Measurements from ENCODE around the gene PHACTR1. TPM values are rescaled to one million over a fixed set of nuclear protein-coding genes. Genes with fewer than 3 reads are reported as not detected.

The PHACTR1 gene
- total RNA-seq, 1 donor from 2014 or later, result 50.7 TPM

GRCh38 chr6:12698298-12698697, 18.3 kb upstream of the PHACTR1 start:
- no peaks in the 10 kb centered on the region for H3K36me3 Mint-ChIP-seq (ENCODE audit: unreplicated experiment)
- no peak for TF ChIP-seq CTCF (IDR thresholded peaks at IDR 0.05; ENCODE audit: partially characterized antibody, unreplicated experiment)
- DNase-seq, result no peak
- no peak overlapping the region for H3K4me3 Mint-ChIP-seq (ENCODE audit: unreplicated experiment)
- H3K9me3 Mint-ChIP-seq (ENCODE audit: unreplicated experiment), result no peaks in the 10 kb centered on the region
- no peaks in the 10 kb centered on the region for H3K4me1 Mint-ChIP-seq (ENCODE audit: low read depth, unreplicated experiment)
- no peak overlapping the region for H3K27ac Mint-ChIP-seq (ENCODE audit: unreplicated experiment)
- no peaks in the 10 kb centered on the region for H3K27me3 Mint-ChIP-seq (ENCODE audit: unreplicated experiment)

- Mint-ChIP-seq H3K27me3 (ENCODE audit: unreplicated experiment) (no peaks in the 10 kb centered on the region), H3K27ac (ENCODE audit: unreplicated experiment) (no peak overlapping the region), H3K36me3 (ENCODE audit: unreplicated experiment) (no peaks in the 10 kb centered on the region), H3K4me3 (ENCODE audit: unreplicated experiment) (no peak overlapping the region), H3K4me1 (ENCODE audit: low read depth, unreplicated experiment) (peaks cover 5% of the 10 kb centered on the region), H3K9me3 (ENCODE audit: unreplicated experiment) (peaks cover 3% of the 10 kb centered on the region)
- no peak for TF ChIP-seq CTCF (IDR thresholded peaks at IDR 0.05; ENCODE audit: partially characterized antibody, unreplicated experiment)
- no peak for DNase-seq
These were observed 11.6 kb upstream of the PHACTR1 start for GRCh38 chr6:12704946-12705345.

GRCh38 chr6:12709116-12709515, 7.5 kb upstream of the PHACTR1 start:
- H3K27ac Mint-ChIP-seq (ENCODE audit: unreplicated experiment), result no peak overlapping the region
- TF ChIP-seq CTCF (IDR thresholded peaks at IDR 0.05; ENCODE audit: partially characterized antibody, unreplicated experiment), result no peak
- DNase-seq, result no peak
- H3K27me3 Mint-ChIP-seq (ENCODE audit: unreplicated experiment), result no peaks in the 10 kb centered on the region
- H3K9me3 Mint-ChIP-seq (ENCODE audit: unreplicated experiment), result peaks cover 5% of the 10 kb centered on the region
- H3K36me3 Mint-ChIP-seq (ENCODE audit: unreplicated experiment), result no peaks in the 10 kb centered on the region
- no peak overlapping the region for H3K4me3 Mint-ChIP-seq (ENCODE audit: unreplicated experiment)
- H3K4me1 Mint-ChIP-seq (ENCODE audit: low read depth, unreplicated experiment), result peaks cover 8% of the 10 kb centered on the region

GRCh38 chr6:12709556-12710232, 6.9 kb upstream of the PHACTR1 start:
- peak overlapping the region; percentile 18 for H3K27ac Mint-ChIP-seq (ENCODE audit: unreplicated experiment)
- no peak for TF ChIP-seq CTCF (IDR thresholded peaks at IDR 0.05; ENCODE audit: partially characterized antibody, unreplicated experiment)
- DNase-seq, result no peak
- H3K36me3 Mint-ChIP-seq (ENCODE audit: unreplicated experiment), result no peaks in the 10 kb centered on the region
- H3K27me3 Mint-ChIP-seq (ENCODE audit: unreplicated experiment), result no peaks in the 10 kb centered on the region
- peaks cover 8% of the 10 kb centered on the region for H3K4me1 Mint-ChIP-seq (ENCODE audit: low read depth, unreplicated experiment)
- H3K9me3 Mint-ChIP-seq (ENCODE audit: unreplicated experiment), result peaks cover 5% of the 10 kb centered on the region
- no peak overlapping the region for H3K4me3 Mint-ChIP-seq (ENCODE audit: unreplicated experiment)

GRCh38 chr6:12710921-12711320, 5.6 kb upstream of the PHACTR1 start:
- H3K27me3 Mint-ChIP-seq (ENCODE audit: unreplicated experiment), result no peaks in the 10 kb centered on the region
- no peak overlapping the region for H3K4me3 Mint-ChIP-seq (ENCODE audit: unreplicated experiment)
- TF ChIP-seq CTCF (IDR thresholded peaks at IDR 0.05; ENCODE audit: partially characterized antibody, unreplicated experiment), result no peak
- H3K36me3 Mint-ChIP-seq (ENCODE audit: unreplicated experiment), result no peaks in the 10 kb centered on the region
- no peak overlapping the region for H3K27ac Mint-ChIP-seq (ENCODE audit: unreplicated experiment)
- H3K9me3 Mint-ChIP-seq (ENCODE audit: unreplicated experiment), result peaks cover 5% of the 10 kb centered on the region
- DNase-seq, result no peak
- peaks cover 8% of the 10 kb centered on the region for H3K4me1 Mint-ChIP-seq (ENCODE audit: low read depth, unreplicated experiment)

Measured in glutamatergic neuron (in vitro differentiated cells).